GOT3 (cell line): ENCODE results near the gene FAM222A.

ENCODE experiments used
- DNase-seq: peaks from one replicate; lab custom pipeline; 2025; ENCODE audit warnings: mixed read lengths; lab: John Stamatoyannopoulos, UW

FAM222A gene

GRCh38 chr12:109760031-109760929 lies 46.7 kb downstream of the FAM222A start:
- no peak for DNase-seq

- DNase-seq: no peak
These were observed 47.6 kb downstream of the FAM222A start for GRCh38 chr12:109760930-109761921.

- no peak for DNase-seq
These were observed 48.5 kb downstream of the FAM222A start for GRCh38 chr12:109762071-109762672.

- DNase-seq: no peak
These were observed 49.1 kb downstream of the FAM222A start for GRCh38 chr12:109762673-109763191.

- no peak for DNase-seq
These were observed 49.7 kb downstream of the FAM222A start for GRCh38 chr12:109763201-109763841.

GRCh38 chr12:109764123-109764522 lies 50.5 kb downstream of the FAM222A start:
- DNase-seq: no peak

GRCh38 chr12:109764776-109765445 lies 51.3 kb downstream of the FAM222A start:
- no peak for DNase-seq

- DNase-seq: no peak
These were observed 51.8 kb downstream of the FAM222A start for GRCh38 chr12:109765446-109765810.

- DNase-seq: no peak
These were observed 52.7 kb downstream of the FAM222A start for GRCh38 chr12:109766251-109766778.

GRCh38 chr12:109767456-109767855 lies 53.8 kb downstream of the FAM222A start:
- no peak for DNase-seq

GRCh38 chr12:109767991-109768900 lies 54.6 kb downstream of the FAM222A start:
- no peak for DNase-seq

GRCh38 chr12:109768901-109769670 lies 55.5 kb downstream of the FAM222A start:
- no peak for DNase-seq

- no peak for DNase-seq
These were observed 56.7 kb downstream of the FAM222A start for GRCh38 chr12:109770104-109770860.

- DNase-seq: no peak
These were observed 57.4 kb downstream of the FAM222A start for GRCh38 chr12:109770861-109771670.

- no peak for DNase-seq
These were observed 58.4 kb downstream of the FAM222A start for GRCh38 chr12:109771746-109772621.
